HCT116 (cell line): Measurements from ENCODE around the gene CLEC4M.

Source experiments
- CTCF ChIP-seq, 3 experiments: fragments of 200-600 bp in 1 of 3; sonication (generic) in 1 of 3; IDR thresholded peaks in 2 of 3; conservative IDR thresholded peaks in 1 of 3; 2 replicates each; pipeline ENCODE4 v1.5.1; 2012 to 2017; ENCODE audit warnings: low read depth in 2 of 3, low read length in 2 of 3, antibody characterized with exemption in 1 of 3, borderline replicate concordance in 1 of 3, control low read depth in 1 of 3, mild to moderate bottlenecking in 1 of 3, mixed read lengths in 1 of 3, mixed run types in 1 of 3, moderate library complexity in 1 of 3; ENCODE audit not compliant: insufficient read depth in 1 of 3
- EZH2phosphoT487 ChIP-seq: fragments of 200-600 bp; IDR thresholded peaks from 2 replicates; pipeline ENCODE4 v1.6.1; 2018; ENCODE audit warnings: antibody characterized with exemption, borderline replicate concordance
- MAX ChIP-seq: IDR thresholded peaks from 2 replicates; pipeline ENCODE4 v1.6.1; 2012
- POLR2A ChIP-seq: IDR thresholded peaks from 2 replicates; pipeline ENCODE4 v1.7.0; 2011; ENCODE audit warnings: borderline replicate concordance; ENCODE audit not compliant: insufficient read depth, insufficient read length; ENCODE audit errors: extremely low read depth
- SRF ChIP-seq: IDR thresholded peaks from 2 replicates; pipeline ENCODE4 v1.6.1; 2012; ENCODE audit warnings: low read depth
- ZNF274 ChIP-seq: fragments of 200-500 bp; sonication (Bioruptor generic); IDR thresholded peaks from 2 replicates; pipeline ENCODE4 v1.6.1; 2014; ENCODE audit warnings: mild to moderate bottlenecking, low read depth, low read length, inconsistent platforms

GRCh38 chr19:7766535-7766934 lies 3.5 kb downstream of the CLEC4M start:
- TF ChIP-seq CTCF (IDR thresholded peaks at IDR 0.05 in 2 of 3, conservative IDR thresholded peaks at IDR 0.05 in 1 of 3; ENCODE audit: borderline replicate concordance in 1 of 3, insufficient read depth in 1 of 3, low read depth in 2 of 3, low read length in 2 of 3) (no peak), ZNF274 (no peak), POLR2A (no peak), EZH2phosphoT487 (no peak), SRF (no peak), MAX (no peak)
